Hepatocyte (in vitro differentiated cells): ENCODE results near the gene TNS3. TPM values are rescaled to one million over a fixed set of nuclear protein-coding genes. Genes with fewer than 3 reads are reported as not detected.

Source experiments
- DNase-seq: peaks from one replicate; pipeline ENCODE4 v3.0.0-alpha.2; 2016; ENCODE audit warnings: low spot score
- H2AFZ ChIP-seq: fragments of 200-600 bp; sonication (generic); 2 replicates; pipeline ENCODE4 v1.6.0; 2016; ENCODE audit warnings: antibody characterized with exemption, mild to moderate bottlenecking
- H3K27ac ChIP-seq: fragments of 200-600 bp; sonication (generic); 2 replicates; pipeline ENCODE4 v1.5.1; 2016; ENCODE audit warnings: mild to moderate bottlenecking
- H3K27me3 ChIP-seq: fragments of 200-600 bp; sonication (generic); 2 replicates; pipeline ENCODE4 v1.6.1; 2016
- H3K36me3 ChIP-seq: fragments of 200-600 bp; sonication (generic); replicated peaks from 2 replicates; pipeline ENCODE4 v1.5.1; 2016; ENCODE audit warnings: low read depth; ENCODE audit not compliant: insufficient read depth
- H3K4me1 ChIP-seq: fragments of 200-600 bp; sonication (generic); 2 replicates; pipeline ENCODE4 v1.5.1; 2016; ENCODE audit warnings: mild to moderate bottlenecking, moderate library complexity; ENCODE audit not compliant: insufficient read depth
- H3K4me2 ChIP-seq: fragments of 200-600 bp; sonication (generic); 2 replicates; pipeline ENCODE4 v1.6.0; 2016
- H3K4me3 ChIP-seq: fragments of 200-600 bp; sonication (generic); 2 replicates; pipeline ENCODE4 v1.5.1; 2016; ENCODE audit warnings: mild to moderate bottlenecking
- H3K79me2 ChIP-seq: fragments of 200-600 bp; sonication (generic); 2 replicates; pipeline ENCODE4 v1.6.0; 2017; ENCODE audit warnings: mild to moderate bottlenecking
- H3K9me2 ChIP-seq: fragments of 200-600 bp; sonication (generic); replicated peaks from 2 replicates; pipeline ENCODE4 v1.6.0; 2017; ENCODE audit warnings: mild to moderate bottlenecking; ENCODE audit not compliant: insufficient read depth
- H3K9me3 ChIP-seq: fragments of 200-600 bp; sonication (generic); 2 replicates; pipeline ENCODE4 v1.5.1; 2016; ENCODE audit warnings: low read depth, mild to moderate bottlenecking
- H4K20me1 ChIP-seq: fragments of 200-600 bp; sonication (generic); 2 replicates; pipeline ENCODE4 v1.6.0; 2016; ENCODE audit warnings: mild to moderate bottlenecking; ENCODE audit not compliant: insufficient read depth, poor library complexity, severe bottlenecking
- EZH2 ChIP-seq: fragments of 200-600 bp; sonication (generic); IDR thresholded peaks from 2 replicates; pipeline ENCODE4 v1.6.1; 2016; ENCODE audit warnings: antibody characterized with exemption, mild to moderate bottlenecking, borderline replicate concordance
- EZH2phosphoT487 ChIP-seq: fragments of 200-600 bp; sonication (generic); IDR thresholded peaks from one replicate; pipeline ENCODE4 v1.6.1; 2018; ENCODE audit warnings: antibody characterized with exemption, mild to moderate bottlenecking, low read depth, moderate library complexity; ENCODE audit not compliant: unreplicated experiment, severe bottlenecking
- WGBS: methylation state at CpG from one replicate; pipeline ENCODE4 v1.1.6; 2016; ENCODE audit warnings: low lambda C conversion rate; ENCODE audit errors: missing lambda C conversion rate; 5-methylcytosine and 5-hydroxymethylcytosine counted together
- polyA plus RNA-seq: library from polyadenylated mRNA; unstranded; fragments of >200 nt; fragmentation: Nextera tagmentation; extraction: Ambion mirVana; gene quantifications from 2 replicates; pipeline ENCODE4 v1.2.1, GENCODE V29; 2016
- total RNA-seq: library from RNA; depleted of rRNA; stranded (reverse); fragments of >200 nt; gene quantifications from 2 replicates; pipeline ENCODE4 v1.2.3, GENCODE V29; 2014
- TF ChIP-seq, protein P1 (sequence below): fragments of 200-600 bp; sonication (generic); IDR thresholded peaks from 2 replicates; pipeline ENCODE4 v1.5.1; 2016; ENCODE audit warnings: antibody characterized with exemption, mild to moderate bottlenecking; ENCODE audit not compliant: poor library complexity

TNS3 gene
- total and polyA plus RNA-seq, 2 experiments from 2014 or later = 30.0 to 73.3 TPM

- no peaks in the 10 kb centered on the region for H3K9me2 ChIP-seq
- no peaks in the 10 kb centered on the region for H3K27me3 ChIP-seq
- H4K20me1 ChIP-seq = peaks cover 7% of the 10 kb centered on the region
- H2AFZ ChIP-seq = no peak overlapping the region
- H3K9me3 ChIP-seq = no peaks in the 10 kb centered on the region
- no peaks in the 10 kb centered on the region for H3K4me1 ChIP-seq
- no peaks in the 10 kb centered on the region for H3K36me3 ChIP-seq
- H3K4me3 ChIP-seq = no peak overlapping the region
- H3K4me2 ChIP-seq = no peak overlapping the region
- TF ChIP-seq, protein P1, sequence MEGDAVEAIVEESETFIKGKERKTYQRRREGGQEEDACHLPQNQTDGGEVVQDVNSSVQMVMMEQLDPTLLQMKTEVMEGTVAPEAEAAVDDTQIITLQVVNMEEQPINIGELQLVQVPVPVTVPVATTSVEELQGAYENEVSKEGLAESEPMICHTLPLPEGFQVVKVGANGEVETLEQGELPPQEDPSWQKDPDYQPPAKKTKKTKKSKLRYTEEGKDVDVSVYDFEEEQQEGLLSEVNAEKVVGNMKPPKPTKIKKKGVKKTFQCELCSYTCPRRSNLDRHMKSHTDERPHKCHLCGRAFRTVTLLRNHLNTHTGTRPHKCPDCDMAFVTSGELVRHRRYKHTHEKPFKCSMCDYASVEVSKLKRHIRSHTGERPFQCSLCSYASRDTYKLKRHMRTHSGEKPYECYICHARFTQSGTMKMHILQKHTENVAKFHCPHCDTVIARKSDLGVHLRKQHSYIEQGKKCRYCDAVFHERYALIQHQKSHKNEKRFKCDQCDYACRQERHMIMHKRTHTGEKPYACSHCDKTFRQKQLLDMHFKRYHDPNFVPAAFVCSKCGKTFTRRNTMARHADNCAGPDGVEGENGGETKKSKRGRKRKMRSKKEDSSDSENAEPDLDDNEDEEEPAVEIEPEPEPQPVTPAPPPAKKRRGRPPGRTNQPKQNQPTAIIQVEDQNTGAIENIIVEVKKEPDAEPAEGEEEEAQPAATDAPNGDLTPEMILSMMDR = no peak
- TF ChIP-seq EZH2 = no peak
- TF ChIP-seq EZH2phosphoT487 = no peak
- H3K27ac ChIP-seq = no peak overlapping the region
- 97% methylated on average over 5 of the region's 5 CpGs for WGBS
- H3K79me2 ChIP-seq = peaks cover 12% of the 10 kb centered on the region
- DNase-seq = no peak
Observed at GRCh38 chr7:47343061-47343455, 238.9 kb downstream of the TNS3 start.

- peaks cover 12% of the 10 kb centered on the region for H3K79me2 ChIP-seq
- no peaks in the 10 kb centered on the region for H3K27me3 ChIP-seq
- TF ChIP-seq, protein P1 = no peak
- TF ChIP-seq EZH2 = no peak
- no peak for TF ChIP-seq EZH2phosphoT487
- 96% methylated on average over 5 of the region's 5 CpGs for WGBS
- no peak overlapping the region for H3K27ac ChIP-seq
- no peak overlapping the region for H3K4me3 ChIP-seq
- no peaks in the 10 kb centered on the region for H3K9me3 ChIP-seq
- H3K36me3 ChIP-seq = no peaks in the 10 kb centered on the region
- no peak overlapping the region for H3K4me2 ChIP-seq
- H4K20me1 ChIP-seq = peaks cover 1% of the 10 kb centered on the region
- DNase-seq = no peak
- no peak overlapping the region for H2AFZ ChIP-seq
- no peaks in the 10 kb centered on the region for H3K4me1 ChIP-seq
- no peaks in the 10 kb centered on the region for H3K9me2 ChIP-seq
Observed at GRCh38 chr7:47342296-47343060, 239.4 kb downstream of the TNS3 start.

- Histone ChIP-seq H4K20me1 (no peaks in the 10 kb centered on the region), H3K9me3 (no peaks in the 10 kb centered on the region), H3K4me1 (peaks cover 12% of the 10 kb centered on the region), H3K9me2 (no peaks in the 10 kb centered on the region), H2AFZ (no peak overlapping the region), H3K27ac (no peak overlapping the region), H3K79me2 (peaks cover 9% of the 10 kb centered on the region), H3K36me3 (no peaks in the 10 kb centered on the region), H3K4me2 (no peak overlapping the region), H3K4me3 (no peak overlapping the region), H3K27me3 (no peaks in the 10 kb centered on the region)
- no peak for DNase-seq
- no peak for TF ChIP-seq EZH2phosphoT487
- no peak for TF ChIP-seq EZH2
- TF ChIP-seq, protein P1 = no peak
- 92% methylated on average over 3 of the region's 3 CpGs for whole genome bisulfite sequencing
Observed at GRCh38 chr7:47340517-47340916, 241.4 kb downstream of the TNS3 start.
